Right lobe of liver (tissue), 6 donors: ENCODE measurements around the gene WDR90. TPM values are rescaled to one million over a fixed set of nuclear protein-coding genes. Genes with fewer than 3 reads are reported as not detected.

Source experiments
- ATAC-seq, 4 donors: fragments of 200-7000 bp; cut with Tn5 transposase; one replicate each; pipeline ENCODE4 v1.9.1; 2020; ENCODE audit warnings: mild to moderate bottlenecking in 4 of 4, moderate library complexity in 4 of 4
- DNase-seq, 3 donors: peaks; one replicate each; pipeline ENCODE4 v3.0.0-alpha.2; 2020
- H3K27ac ChIP-seq, 3 donors: fragments of 200-600 bp; one replicate each; pipeline ENCODE4 v1.8.0; 2022
- H3K27me3 ChIP-seq, 2 donors: fragments of 200-600 bp; one replicate each; pipeline ENCODE4 v1.8.0; 2022
- H3K36me3 ChIP-seq, 4 donors: fragments of 200-600 bp; sonication (generic) in 1 of 4; one replicate each; pipeline versions ENCODE4 v1.5.1 to v1.8.0; 2017 to 2022; ENCODE audit warnings: control low read depth in 1 of 4
- H3K4me1 ChIP-seq, 4 donors: fragments of 200-600 bp; sonication (generic) in 1 of 4; one replicate each; pipeline versions ENCODE4 v1.5.1 to v1.8.0; 2017 to 2022; ENCODE audit warnings: control low read depth in 1 of 4
- H3K4me3 ChIP-seq, 3 donors: fragments of 200-600 bp; one replicate each; pipeline ENCODE4 v1.8.0; 2022
- H3K9me3 ChIP-seq, 4 donors: fragments of 200-600 bp; sonication (generic) in 1 of 4; one replicate each; pipeline versions ENCODE4 v1.5.1 to v1.8.0; 2017 to 2022; ENCODE audit warnings: control low read depth in 1 of 4
- POLR2A ChIP-seq: fragments of 450-650 bp; IDR thresholded peaks from one replicate; pipeline ENCODE4 v1.6.1; 2017; ENCODE audit warnings: antibody characterized with exemption, mild to moderate bottlenecking
- WGBS: methylation state at CpG from one replicate; pipeline ENCODE4 v1.1.6; 2018; ENCODE audit warnings: low coverage, low lambda C conversion rate; ENCODE audit not compliant: insufficient coverage; ENCODE audit errors: missing lambda C conversion rate; 5-methylcytosine and 5-hydroxymethylcytosine counted together
- intact Hi-C, 2 donors: fragments of 100-400 bp; cut with DNase I; formaldehyde crosslinking; loops; one replicate each; pipeline versions ENCODE4 v1.11.2 to v1.14.1; 2022
- total RNA-seq, 6 experiments: library from RNA; depleted of rRNA in 2 of 6; stranded (reverse); fragments of >200 nt in 2 of 6; fragmentation: NEBNext Ultra II Directional in 3 of 6; extraction: Animal tissue kit (Norgen Biotek cat#: 25700) in 3 of 6; gene quantifications; one replicate each; pipeline versions ENCODE4 v1.1.0 to v1.2.4, GENCODE V29; 2016 to 2023
- TF ChIP-seq, protein P1 (sequence below), 4 donors: fragments of 200-600 bp in 3 of 4; fragments of 450-650 bp in 1 of 4; IDR thresholded peaks; one replicate each; pipeline versions ENCODE4 v1.5.1 to v1.8.0; 2016 to 2022; ENCODE audit warnings: antibody characterized with exemption in 4 of 4, mild to moderate bottlenecking in 2 of 4
- donor health status: DM: no; HTN: yes; CAD: no.
- donor health status: DM: no; HTN: no; CAD: no.
- donor health status: DM: no; HTN: no; CAD: no.
- donor health status: DM: no; HTN: yes; CAD: no.
- donor health status: DM: no; HTN: yes; CAD: no.

Gene WDR90
- total RNA-seq, 6 experiments from 2014 or later: 7.2 to 18.1 (median 11.8) TPM

GRCh38 chr16:672851-673250 lies 23.7 kb downstream of the WDR90 start:
- TF ChIP-seq POLR2A: no peak
- TF ChIP-seq, protein P1, sequence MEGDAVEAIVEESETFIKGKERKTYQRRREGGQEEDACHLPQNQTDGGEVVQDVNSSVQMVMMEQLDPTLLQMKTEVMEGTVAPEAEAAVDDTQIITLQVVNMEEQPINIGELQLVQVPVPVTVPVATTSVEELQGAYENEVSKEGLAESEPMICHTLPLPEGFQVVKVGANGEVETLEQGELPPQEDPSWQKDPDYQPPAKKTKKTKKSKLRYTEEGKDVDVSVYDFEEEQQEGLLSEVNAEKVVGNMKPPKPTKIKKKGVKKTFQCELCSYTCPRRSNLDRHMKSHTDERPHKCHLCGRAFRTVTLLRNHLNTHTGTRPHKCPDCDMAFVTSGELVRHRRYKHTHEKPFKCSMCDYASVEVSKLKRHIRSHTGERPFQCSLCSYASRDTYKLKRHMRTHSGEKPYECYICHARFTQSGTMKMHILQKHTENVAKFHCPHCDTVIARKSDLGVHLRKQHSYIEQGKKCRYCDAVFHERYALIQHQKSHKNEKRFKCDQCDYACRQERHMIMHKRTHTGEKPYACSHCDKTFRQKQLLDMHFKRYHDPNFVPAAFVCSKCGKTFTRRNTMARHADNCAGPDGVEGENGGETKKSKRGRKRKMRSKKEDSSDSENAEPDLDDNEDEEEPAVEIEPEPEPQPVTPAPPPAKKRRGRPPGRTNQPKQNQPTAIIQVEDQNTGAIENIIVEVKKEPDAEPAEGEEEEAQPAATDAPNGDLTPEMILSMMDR (IDR thresholded peaks at IDR 0.05): no peak
- peaks cover 0 to 43% (median 15%) of the 10 kb centered on the region in 4 donors for H3K36me3 ChIP-seq
- H3K4me3 ChIP-seq: no peak overlapping the region
- no CpG with 5 or more reads among the region's 21 CpGs for WGBS
- no peaks in the 10 kb centered on the region for H3K27me3 ChIP-seq
- no peaks in the 10 kb centered on the region for H3K9me3 ChIP-seq
- H3K4me1 ChIP-seq: peaks cover 0 to 10% (median 0%) of the 10 kb centered on the region in 4 donors
- ATAC-seq (no peak), DNase-seq (no peak)
- intact Hi-C loops: no loop called here
- H3K27ac ChIP-seq: no peak overlapping the region

DNA sequence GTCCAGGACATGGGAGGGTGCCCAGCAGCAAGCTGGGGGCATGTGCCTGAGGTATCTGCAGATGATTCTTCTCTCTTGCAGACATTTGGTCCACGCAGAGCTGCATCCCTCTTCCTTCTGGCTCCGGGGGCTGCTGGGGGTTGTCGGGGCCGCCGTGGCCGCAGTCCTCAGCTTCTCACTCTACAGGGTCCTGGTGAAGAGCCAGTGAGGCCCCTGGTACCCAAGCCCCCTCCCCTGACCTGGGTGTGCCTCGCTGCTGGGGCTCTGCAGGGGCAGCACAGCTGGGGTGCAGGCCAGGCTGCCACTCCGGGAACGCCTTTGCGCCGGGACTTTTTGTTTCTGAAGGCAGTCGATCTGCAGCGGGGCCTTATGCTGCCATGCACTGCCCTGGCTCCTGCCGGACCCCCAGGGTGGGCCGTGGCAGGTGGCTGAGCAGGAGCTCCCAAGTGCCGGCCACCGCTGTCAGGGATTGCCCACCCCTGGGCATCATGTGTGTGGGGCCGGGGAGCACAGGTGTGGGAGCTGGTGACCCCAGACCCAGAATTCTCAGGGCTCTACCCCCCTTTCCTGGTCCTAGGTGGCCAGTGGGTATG lies 24.3 kb downstream of the WDR90 start:
- TF ChIP-seq, protein P1 (IDR thresholded peaks at IDR 0.05): no peak
- no peak for TF ChIP-seq POLR2A
- no CpG with 5 or more reads among the region's 18 CpGs for WGBS
- no peaks in the 10 kb centered on the region for H3K9me3 ChIP-seq
- DNase-seq: no peak
- no peak for ATAC-seq
- H3K27me3 ChIP-seq: no peaks in the 10 kb centered on the region
- no peak overlapping the region for H3K4me3 ChIP-seq
- H3K4me1 ChIP-seq: peaks cover 0 to 10% (median 0%) of the 10 kb centered on the region in 4 donors
- no peak overlapping the region for H3K27ac ChIP-seq
- intact Hi-C loops: no loop called here
- H3K36me3 ChIP-seq: peaks cover 0 to 43% (median 15%) of the 10 kb centered on the region in 4 donors

GRCh38 chr16:674214-674881 lies 25.2 kb downstream of the WDR90 start:
- H3K4me3 ChIP-seq: no peak overlapping the region
- intact Hi-C loops: no loop called here
- peaks cover 0 to 43% (median 15%) of the 10 kb centered on the region in 4 donors for H3K36me3 ChIP-seq
- no peak for ATAC-seq
- no peaks in the 10 kb centered on the region for H3K27me3 ChIP-seq
- peaks cover 0 to 7% (median 0%) of the 10 kb centered on the region in 4 donors for H3K4me1 ChIP-seq
- H3K27ac ChIP-seq: no peak overlapping the region
- H3K9me3 ChIP-seq: no peaks in the 10 kb centered on the region
- no peak for TF ChIP-seq POLR2A
- TF ChIP-seq, protein P1 (IDR thresholded peaks at IDR 0.05): no peak
- WGBS: 20% methylated on average over 1 of the region's 22 CpGs
- no peak for DNase-seq

DNA sequence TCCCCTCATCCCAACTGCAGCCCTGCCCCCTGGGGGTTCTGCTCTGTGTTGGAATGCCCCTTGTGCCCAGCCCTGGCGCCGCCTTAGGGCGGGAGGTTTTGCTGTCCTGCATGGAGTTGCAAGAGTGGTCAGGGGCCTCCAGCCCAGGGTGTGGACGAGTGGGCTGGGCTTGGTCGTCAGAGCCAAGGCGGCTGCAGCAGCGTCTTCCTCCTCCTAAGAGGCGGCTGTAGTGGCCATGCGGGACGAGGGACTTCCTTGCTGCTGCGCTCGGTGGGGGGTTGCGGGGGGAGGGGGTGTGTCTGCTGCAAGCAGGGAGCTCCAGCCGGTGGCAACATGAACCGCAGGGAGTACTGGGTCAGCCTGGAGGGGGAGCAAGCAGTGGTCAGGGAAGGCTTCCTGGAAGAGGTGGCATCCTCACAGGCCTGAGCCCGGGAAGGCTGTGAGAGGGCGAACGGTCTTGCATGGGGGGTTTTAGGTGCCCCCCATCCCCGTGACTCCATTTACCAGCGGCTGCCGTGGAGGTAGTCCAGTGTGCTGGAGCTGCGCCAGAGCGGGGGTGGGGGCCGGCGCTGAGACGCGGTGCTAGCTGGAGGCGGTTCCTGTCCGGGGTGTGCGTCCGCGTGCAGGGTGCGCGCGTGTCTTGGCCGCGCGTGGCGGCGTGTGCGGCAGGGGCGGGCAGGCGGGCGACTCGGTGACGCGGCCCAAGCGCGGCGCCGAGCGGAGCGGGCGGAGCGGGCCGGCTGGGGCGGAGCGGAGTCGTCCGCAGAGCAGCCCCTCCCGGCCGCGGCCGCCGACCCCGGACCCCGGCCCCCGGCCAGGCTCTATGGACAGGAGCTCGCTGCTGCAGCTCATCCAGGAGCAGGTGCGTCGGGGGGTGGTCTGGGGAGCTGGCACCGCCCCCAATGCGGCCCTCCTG lies 26.1 kb downstream of the WDR90 start, which contains the start of gene RHBDL1:
RHBDL1 (plus strand) TSS at position 704 of the 916 bp plus-strand sequence; CDS start at position 824, 120 bp downstream.
- ATAC-seq (no peak), DNase-seq (no peak)
- H3K27me3 ChIP-seq: no peaks in the 10 kb centered on the region
- TF ChIP-seq, protein P1 (IDR thresholded peaks at IDR 0.05): no peak
- no peak for TF ChIP-seq POLR2A
- no peak within 1 kb of the TSS for H3K27ac ChIP-seq
- H3K4me1 ChIP-seq: peaks cover 0 to 5% (median 0%) of the 10 kb centered on the region in 4 donors
- H3K4me3 ChIP-seq: peak within 1 kb of the TSS in 2 of 3 donors; percentile 18 to 38
- H3K36me3 ChIP-seq: peaks cover 0 to 35% (median 13%) of the 10 kb centered on the region in 4 donors
- 8% methylated on average over 2 of the region's 73 CpGs for WGBS
- no peaks in the 10 kb centered on the region for H3K9me3 ChIP-seq
- intact Hi-C loops: no loop called here
